NCI-H146 (cell line): ENCODE results near the gene FNDC1.
"Not testable (repeated sequence)": the region's sequence is repeated elsewhere in the genome, so short reads cannot be mapped to it uniquely, and the experiment has no call there.

Experiments
- DNase-seq: peaks from one replicate; lab custom pipeline; 2025; lab: John Stamatoyannopoulos, UW

Gene FNDC1

GRCh38 chr6:159257846-159258245 lies 88.6 kb downstream of the FNDC1 start:
- DNase-seq, result no peak

DNA sequence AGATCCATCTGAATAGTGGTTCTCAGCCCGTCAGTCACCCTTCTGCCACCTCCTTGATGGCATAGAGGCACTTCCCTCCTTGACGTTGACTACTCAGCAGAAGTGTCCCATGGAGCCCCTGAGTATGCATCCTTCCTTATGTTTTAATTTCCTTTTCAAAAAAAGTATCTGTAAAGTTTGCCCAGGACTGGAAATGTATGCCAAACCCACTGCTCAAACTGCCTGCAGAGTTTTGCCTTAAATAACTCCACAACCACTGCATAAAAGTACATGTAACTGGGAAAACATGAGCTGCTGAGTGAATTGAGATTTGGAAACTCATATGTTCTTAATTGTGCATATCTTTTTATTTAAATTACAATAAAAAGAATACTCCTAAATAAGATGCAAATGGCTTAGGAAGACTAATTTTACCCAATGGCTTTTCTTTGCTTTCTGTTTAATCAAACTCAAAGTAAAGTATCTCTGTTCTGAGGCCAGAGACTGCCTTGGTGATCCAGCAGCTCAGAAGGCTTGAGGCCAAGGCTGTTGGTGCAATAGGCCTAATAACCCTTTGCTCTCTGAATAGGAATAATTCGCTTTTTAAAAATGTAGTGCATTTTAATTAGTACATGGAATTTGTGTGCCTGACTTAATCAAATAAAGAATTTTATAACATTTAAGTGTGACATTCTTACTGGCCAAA lies 90.4 kb downstream of the FNDC1 start:
- no peak for DNase-seq

- DNase-seq, result no peak
Measured at GRCh38 chr6:159260208-159260607, 91.0 kb downstream of the FNDC1 start.

DNA sequence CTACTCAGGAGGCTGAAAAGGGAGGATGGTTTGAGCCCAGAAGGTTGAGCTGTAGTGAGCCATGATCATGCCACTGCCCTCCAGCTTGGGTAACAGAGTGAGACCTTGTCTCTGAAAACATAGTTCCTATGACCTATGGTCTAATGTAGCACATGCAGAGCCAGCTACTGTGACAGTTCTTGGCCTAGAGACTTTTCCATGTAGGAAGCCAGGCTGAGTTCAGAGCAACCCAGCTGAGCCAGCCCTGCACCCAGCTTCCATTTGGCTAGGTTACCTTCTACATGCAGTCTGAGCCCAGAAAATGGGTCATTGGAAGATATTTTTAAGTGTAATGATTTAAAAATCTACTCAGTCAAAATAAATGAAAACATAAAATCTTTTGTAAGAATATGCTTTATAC lies 92.8 kb downstream of the FNDC1 start:
- DNase-seq, result no peak

- no peak for DNase-seq
Measured at GRCh38 chr6:159262586-159262985, 93.4 kb downstream of the FNDC1 start.

GRCh38 chr6:159267165-159267564 lies 98.0 kb downstream of the FNDC1 start:
- DNase-seq, result no peak

GRCh38 chr6:159268511-159268910 lies 99.3 kb downstream of the FNDC1 start:
- no peak for DNase-seq

DNA sequence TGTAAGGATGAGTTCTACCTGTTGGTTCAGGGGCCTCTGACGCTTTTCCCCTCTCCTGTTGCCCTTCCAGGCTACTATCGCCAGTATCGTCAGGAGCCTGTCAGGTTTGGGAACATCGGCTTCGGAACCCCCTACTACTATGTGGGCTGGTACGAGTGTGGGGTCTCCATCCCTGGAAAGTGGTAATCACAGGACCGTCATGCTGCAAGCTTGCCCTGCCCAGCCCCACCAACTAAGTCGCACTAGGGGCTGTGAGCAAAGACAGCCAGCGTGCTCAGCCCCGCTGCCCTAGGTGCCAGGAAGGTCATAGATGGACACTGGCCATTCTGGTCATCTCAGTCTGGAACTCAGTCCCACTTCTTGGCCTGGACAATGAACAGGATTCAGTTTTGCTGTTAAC lies 102.1 kb downstream of the FNDC1 start:
- DNase-seq, result no peak

DNA sequence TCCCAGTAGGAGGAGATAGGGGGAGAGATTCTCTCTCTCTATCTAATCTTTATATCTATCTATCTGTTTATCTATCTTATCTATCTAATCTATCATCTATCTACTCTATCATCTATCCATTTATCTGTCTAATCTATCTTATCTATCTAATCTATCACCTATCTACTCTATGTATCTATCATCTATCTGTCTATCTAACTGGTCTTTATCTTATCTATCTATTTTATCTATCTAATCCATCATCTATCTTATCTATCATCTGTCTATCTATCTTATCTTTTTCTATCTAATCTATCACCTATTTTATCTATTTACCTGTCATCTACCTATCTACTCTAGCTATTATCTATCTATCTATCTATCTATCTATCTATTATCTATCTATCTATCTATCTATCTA lies 109.4 kb downstream of the FNDC1 start:
- DNase-seq, result no peak

- DNase-seq, result no peak
Measured at GRCh38 chr6:159279790-159280277, 110.6 kb downstream of the FNDC1 start.

GRCh38 chr6:159282421-159282820 lies 113.2 kb downstream of the FNDC1 start:
- no peak for DNase-seq

DNA sequence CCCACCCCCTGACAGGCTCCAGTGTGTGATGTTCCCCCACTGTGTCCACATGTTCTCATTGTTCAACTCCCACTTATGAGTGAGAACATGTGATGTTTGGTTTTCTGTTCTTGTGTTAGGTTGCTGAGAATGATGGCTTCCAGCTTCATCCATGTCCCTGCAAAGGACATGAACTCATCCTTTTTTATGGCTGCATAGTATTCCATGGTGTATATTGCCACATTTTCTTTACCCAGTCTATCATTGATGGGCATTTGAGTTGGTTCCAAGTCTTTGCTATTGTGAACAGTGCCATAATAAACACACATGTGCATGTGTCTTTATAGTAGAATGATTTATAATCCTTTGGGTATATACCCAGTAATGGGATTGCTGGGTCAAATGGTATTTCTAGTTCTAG lies 115.5 kb downstream of the FNDC1 start:
- DNase-seq, result not testable (repeated sequence)

- DNase-seq, result no peak
Measured at GRCh38 chr6:159298840-159299239, 129.6 kb downstream of the FNDC1 start.

- DNase-seq, result no peak
Measured at GRCh38 chr6:159299566-159299965, 130.4 kb downstream of the FNDC1 start.

DNA sequence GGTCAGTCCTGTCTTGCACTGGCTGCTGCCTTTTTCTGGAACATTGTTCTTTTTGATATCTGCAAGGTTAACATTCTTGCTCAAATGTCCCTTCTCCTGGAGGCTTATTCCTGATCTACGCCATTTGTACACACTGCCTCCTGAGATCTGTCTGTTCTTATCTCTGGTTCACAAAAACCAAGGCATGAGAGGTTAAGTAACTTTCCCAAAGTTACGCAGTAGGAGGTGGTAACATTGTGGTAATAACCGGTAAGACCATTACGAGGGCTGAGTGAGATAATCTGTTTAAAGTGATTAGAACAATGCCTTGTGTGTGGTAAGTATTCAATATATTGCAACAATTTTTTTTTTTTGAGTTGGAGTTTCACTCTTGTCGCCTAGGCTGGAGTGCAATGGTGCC lies 132.1 kb downstream of the FNDC1 start:
- DNase-seq, result no peak

- no peak for DNase-seq
Measured at GRCh38 chr6:159301810-159302593, 132.8 kb downstream of the FNDC1 start.

DNA sequence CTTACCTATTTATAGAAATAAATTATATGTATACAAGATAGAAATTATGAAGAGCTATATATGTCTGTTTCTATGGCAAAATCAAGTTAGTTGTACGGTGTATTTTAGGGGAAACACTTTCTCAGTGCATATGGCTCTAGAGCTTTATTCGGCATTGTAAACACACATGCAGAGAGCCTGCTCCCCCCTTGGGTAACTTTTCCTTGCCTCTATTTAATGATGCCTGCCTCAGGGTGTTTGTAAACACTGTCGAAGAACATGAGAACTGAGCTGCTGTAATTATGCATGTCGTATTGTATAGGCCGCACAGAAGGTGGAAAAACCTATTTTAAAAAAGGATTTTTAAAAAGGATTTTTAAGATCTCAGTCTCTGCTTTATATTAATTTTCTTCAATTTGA lies 133.4 kb downstream of the FNDC1 start:
- no peak for DNase-seq

DNA sequence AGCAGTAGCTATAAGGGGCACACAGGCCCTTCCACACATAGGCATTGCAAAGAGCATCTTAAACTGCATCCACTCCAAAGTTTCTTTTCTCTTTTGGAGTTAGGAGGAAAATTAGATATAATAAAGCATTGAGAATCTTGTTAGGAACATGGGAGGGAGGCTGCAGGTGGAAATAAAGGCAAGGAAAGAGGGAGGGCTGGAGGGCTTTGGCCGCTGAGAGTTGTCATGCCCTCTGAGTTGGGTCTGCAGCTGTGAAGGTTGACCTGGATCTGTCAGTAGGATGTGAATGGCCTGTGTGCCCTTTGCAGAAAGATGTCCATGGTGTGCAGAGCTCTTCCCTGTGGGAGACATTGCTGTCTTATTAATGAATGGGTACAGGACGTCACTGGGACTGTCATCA lies 134.0 kb downstream of the FNDC1 start:
- no peak for DNase-seq

DNA sequence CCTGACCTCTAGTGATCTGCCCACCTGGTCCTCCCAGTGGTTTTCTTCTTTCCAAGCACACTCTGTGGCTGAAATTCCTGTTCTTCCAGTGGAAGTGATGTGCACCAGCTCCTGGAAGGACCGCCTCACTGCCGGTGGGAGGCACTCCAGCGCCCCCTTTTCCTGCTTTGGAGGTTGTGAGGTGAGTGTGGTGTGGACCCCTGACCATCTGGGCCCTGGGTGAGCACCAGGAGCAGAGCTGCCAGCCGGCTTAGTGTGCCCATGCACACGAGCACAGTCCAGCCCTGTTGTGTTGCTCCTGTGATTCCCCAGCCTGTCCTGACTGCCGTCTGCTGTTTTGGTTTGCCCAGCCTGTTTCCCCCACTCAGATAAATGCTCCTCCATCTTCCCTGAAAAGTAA lies 134.6 kb downstream of the FNDC1 start:
- DNase-seq, result no peak

- no peak for DNase-seq
Measured at GRCh38 chr6:159304641-159305040, 135.4 kb downstream of the FNDC1 start.

- no peak for DNase-seq
Measured at GRCh38 chr6:159305159-159305558, 136.0 kb downstream of the FNDC1 start.

GRCh38 chr6:159305804-159306537 lies 136.8 kb downstream of the FNDC1 start:
- DNase-seq, result no peak

DNA sequence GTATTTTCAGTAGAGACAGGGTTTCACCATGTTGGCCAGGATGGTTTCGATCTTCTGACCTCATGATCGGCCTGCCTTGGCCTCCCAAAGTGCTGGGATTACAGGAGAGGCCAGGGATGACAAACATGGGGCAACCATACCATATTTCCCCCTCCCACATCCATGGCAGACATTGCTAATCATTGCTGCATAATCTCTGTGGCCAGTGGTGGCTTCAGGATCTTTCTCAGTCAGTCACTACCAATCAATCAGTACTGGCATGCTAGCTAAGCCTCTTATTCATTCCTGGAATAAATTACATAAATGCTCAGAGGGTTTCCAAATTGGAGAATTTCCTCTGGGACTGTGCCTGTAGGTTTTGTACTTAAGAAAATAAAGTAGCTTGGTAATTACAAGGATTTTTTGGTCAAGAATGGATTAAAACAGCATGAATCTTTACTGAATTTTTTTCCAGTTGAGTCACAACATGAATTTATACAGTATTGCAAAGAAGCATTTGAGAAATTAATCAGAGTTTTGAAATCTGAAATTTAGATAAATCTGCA lies 138.1 kb downstream of the FNDC1 start:
- DNase-seq, result no peak
